Tibial nerve (tissue), 3 donors: ENCODE results near the gene ASXL2.

ENCODE experiments used
- POLR2A ChIP-seq, 2 donors: fragments of 450-650 bp; IDR thresholded peaks; one replicate each; pipeline ENCODE4 v1.6.1; 2017; ENCODE audit warnings: antibody characterized with exemption in 2 of 2, mild to moderate bottlenecking in 2 of 2, moderate library complexity in 2 of 2
- TF ChIP-seq, protein P1 (sequence below), 5 experiments: fragments of 200-600 bp in 3 of 5; fragments of 450-650 bp in 2 of 5; sonication (generic) in 3 of 5; IDR thresholded peaks; one replicate each; pipeline ENCODE4 v1.5.1; 2016 to 2019; ENCODE audit warnings: antibody characterized with exemption in 5 of 5, mild to moderate bottlenecking in 3 of 5, moderate library complexity in 2 of 5

DNA sequence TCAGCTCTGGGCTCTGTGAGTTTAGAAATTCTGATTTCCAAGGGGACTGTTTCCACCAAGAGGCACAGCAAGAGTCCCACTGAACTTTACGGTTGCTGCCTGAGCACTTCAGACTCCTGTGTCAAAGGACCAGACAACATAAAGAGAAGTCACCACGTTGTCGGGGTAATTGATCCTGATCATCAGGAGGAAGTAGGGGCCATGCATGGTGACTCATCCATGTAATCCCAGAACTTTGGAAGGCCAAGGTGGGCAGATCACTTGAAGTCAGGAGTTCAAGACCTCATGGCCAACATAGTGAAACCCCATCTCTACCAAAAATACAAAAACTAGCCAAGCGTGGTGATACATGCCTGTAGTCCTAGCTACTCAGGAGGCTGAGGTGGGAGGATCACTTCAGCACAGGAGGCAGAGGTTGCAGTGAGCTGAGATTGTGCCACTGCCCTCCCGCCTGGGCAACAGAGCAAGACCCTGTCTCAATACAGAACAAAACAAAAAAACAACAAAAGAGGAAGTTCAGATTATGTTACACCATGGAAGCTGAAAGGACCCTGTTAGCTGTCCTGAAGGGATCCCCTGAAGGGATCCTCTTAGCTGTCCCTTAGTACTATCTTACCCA, 9.4 kb upstream of the ASXL2 start:
- TF ChIP-seq, protein P1, sequence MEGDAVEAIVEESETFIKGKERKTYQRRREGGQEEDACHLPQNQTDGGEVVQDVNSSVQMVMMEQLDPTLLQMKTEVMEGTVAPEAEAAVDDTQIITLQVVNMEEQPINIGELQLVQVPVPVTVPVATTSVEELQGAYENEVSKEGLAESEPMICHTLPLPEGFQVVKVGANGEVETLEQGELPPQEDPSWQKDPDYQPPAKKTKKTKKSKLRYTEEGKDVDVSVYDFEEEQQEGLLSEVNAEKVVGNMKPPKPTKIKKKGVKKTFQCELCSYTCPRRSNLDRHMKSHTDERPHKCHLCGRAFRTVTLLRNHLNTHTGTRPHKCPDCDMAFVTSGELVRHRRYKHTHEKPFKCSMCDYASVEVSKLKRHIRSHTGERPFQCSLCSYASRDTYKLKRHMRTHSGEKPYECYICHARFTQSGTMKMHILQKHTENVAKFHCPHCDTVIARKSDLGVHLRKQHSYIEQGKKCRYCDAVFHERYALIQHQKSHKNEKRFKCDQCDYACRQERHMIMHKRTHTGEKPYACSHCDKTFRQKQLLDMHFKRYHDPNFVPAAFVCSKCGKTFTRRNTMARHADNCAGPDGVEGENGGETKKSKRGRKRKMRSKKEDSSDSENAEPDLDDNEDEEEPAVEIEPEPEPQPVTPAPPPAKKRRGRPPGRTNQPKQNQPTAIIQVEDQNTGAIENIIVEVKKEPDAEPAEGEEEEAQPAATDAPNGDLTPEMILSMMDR (IDR thresholded peaks at IDR 0.05), result no peak
- no peak for TF ChIP-seq POLR2A (IDR thresholded peaks at IDR 0.05)
